Measurements from ENCODE around the gene EEFSEC.

The EEFSEC gene

GRCh38 chr3:128321418-128321817, 168.1 kb downstream of the EEFSEC start:
- Histone ChIP-seq H3K27me3 (ENCODE audit: low read depth, low read length) (no peaks in the 10 kb centered on the region), H3K27ac (ENCODE audit: low read length) (no peak overlapping the region), H3K4me1 (ENCODE audit: control insufficient read depth in 1 of 2, insufficient read depth in 2 of 2, low read length in 2 of 2) (peaks cover 0 to 19% of the 10 kb centered on the region in 2 donors), H3K36me3 (ENCODE audit: control insufficient read depth in 1 of 2, insufficient read depth in 2 of 2, low read length in 2 of 2) (peaks cover 0 to 6% of the 10 kb centered on the region in 2 donors), H3K9me3 (ENCODE audit: control insufficient read depth in 1 of 2, low read length in 2 of 2) (no peaks in the 10 kb centered on the region), H3K4me3 (ENCODE audit: low read depth in 1 of 2, low read length in 2 of 2) (no peak overlapping the region)

GRCh38 chr3:128322030-128323022, 169.0 kb downstream of the EEFSEC start:
- Histone ChIP-seq H3K27me3 (ENCODE audit: low read depth, low read length) (no peaks in the 10 kb centered on the region), H3K36me3 (ENCODE audit: control insufficient read depth in 1 of 2, insufficient read depth in 2 of 2, low read length in 2 of 2) (peaks cover 0 to 6% of the 10 kb centered on the region in 2 donors), H3K9me3 (ENCODE audit: control insufficient read depth in 1 of 2, low read length in 2 of 2) (no peaks in the 10 kb centered on the region), H3K4me3 (ENCODE audit: low read depth in 1 of 2, low read length in 2 of 2) (no peak overlapping the region), H3K4me1 (ENCODE audit: control insufficient read depth in 1 of 2, insufficient read depth in 2 of 2, low read length in 2 of 2) (peaks cover 0 to 10% of the 10 kb centered on the region in 2 donors), H3K27ac (ENCODE audit: low read length) (no peak overlapping the region)

- Histone ChIP-seq H3K27ac (ENCODE audit: low read length) (no peak overlapping the region), H3K36me3 (ENCODE audit: control insufficient read depth in 1 of 2, insufficient read depth in 2 of 2, low read length in 2 of 2) (peaks cover 0 to 6% of the 10 kb centered on the region in 2 donors), H3K4me3 (ENCODE audit: low read depth in 1 of 2, low read length in 2 of 2) (no peak overlapping the region), H3K27me3 (ENCODE audit: low read depth, low read length) (no peaks in the 10 kb centered on the region), H3K4me1 (ENCODE audit: control insufficient read depth in 1 of 2, insufficient read depth in 2 of 2, low read length in 2 of 2) (peaks cover 0 to 4% of the 10 kb centered on the region in 2 donors), H3K9me3 (ENCODE audit: control insufficient read depth in 1 of 2, low read length in 2 of 2) (no peaks in the 10 kb centered on the region)
Measured at GRCh38 chr3:128323206-128324081, 170.2 kb downstream of the EEFSEC start.

GRCh38 chr3:128324911-128325592, 171.8 kb downstream of the EEFSEC start:
- Histone ChIP-seq H3K9me3 (ENCODE audit: control insufficient read depth in 1 of 2, low read length in 2 of 2) (no peaks in the 10 kb centered on the region), H3K27ac (ENCODE audit: low read length) (no peak overlapping the region), H3K27me3 (ENCODE audit: low read depth, low read length) (no peaks in the 10 kb centered on the region), H3K36me3 (ENCODE audit: control insufficient read depth in 1 of 2, insufficient read depth in 2 of 2, low read length in 2 of 2) (peaks cover 0 to 3% of the 10 kb centered on the region in 2 donors), H3K4me3 (ENCODE audit: low read depth in 1 of 2, low read length in 2 of 2) (no peak overlapping the region), H3K4me1 (ENCODE audit: control insufficient read depth in 1 of 2, insufficient read depth in 2 of 2, low read length in 2 of 2) (peaks cover 0 to 4% of the 10 kb centered on the region in 2 donors)

GRCh38 chr3:128326051-128326823, 173.0 kb downstream of the EEFSEC start:
- Histone ChIP-seq H3K9me3 (ENCODE audit: control insufficient read depth in 1 of 2, low read length in 2 of 2) (no peaks in the 10 kb centered on the region), H3K4me3 (ENCODE audit: low read depth in 1 of 2, low read length in 2 of 2) (no peak overlapping the region), H3K4me1 (ENCODE audit: control insufficient read depth in 1 of 2, insufficient read depth in 2 of 2, low read length in 2 of 2) (peaks cover 0 to 4% of the 10 kb centered on the region in 2 donors), H3K36me3 (ENCODE audit: control insufficient read depth in 1 of 2, insufficient read depth in 2 of 2, low read length in 2 of 2) (no peaks in the 10 kb centered on the region), H3K27ac (ENCODE audit: low read length) (no peak overlapping the region), H3K27me3 (ENCODE audit: low read depth, low read length) (no peaks in the 10 kb centered on the region)

- Histone ChIP-seq H3K4me1 (ENCODE audit: control insufficient read depth in 1 of 2, insufficient read depth in 2 of 2, low read length in 2 of 2) (no peaks in the 10 kb centered on the region), H3K36me3 (ENCODE audit: control insufficient read depth in 1 of 2, insufficient read depth in 2 of 2, low read length in 2 of 2) (no peaks in the 10 kb centered on the region), H3K9me3 (ENCODE audit: control insufficient read depth in 1 of 2, low read length in 2 of 2) (no peaks in the 10 kb centered on the region), H3K27ac (ENCODE audit: low read length) (no peak overlapping the region), H3K4me3 (ENCODE audit: low read depth in 1 of 2, low read length in 2 of 2) (no peak overlapping the region), H3K27me3 (ENCODE audit: low read depth, low read length) (no peaks in the 10 kb centered on the region)
Measured at GRCh38 chr3:128327606-128328031, 174.3 kb downstream of the EEFSEC start.

- H3K27me3 ChIP-seq (ENCODE audit: low read depth, low read length) = no peaks in the 10 kb centered on the region
- no peaks in the 10 kb centered on the region for H3K4me1 ChIP-seq (ENCODE audit: control insufficient read depth in 1 of 2, insufficient read depth in 2 of 2, low read length in 2 of 2)
- no peaks in the 10 kb centered on the region for H3K9me3 ChIP-seq (ENCODE audit: control insufficient read depth in 1 of 2, low read length in 2 of 2)
- no peak overlapping the region for H3K27ac ChIP-seq (ENCODE audit: low read length)
- no peak overlapping the region for H3K4me3 ChIP-seq (ENCODE audit: low read depth in 1 of 2, low read length in 2 of 2)
- peaks cover 0 to under 1% of the 10 kb centered on the region in 2 donors for H3K36me3 ChIP-seq (ENCODE audit: control insufficient read depth in 1 of 2, insufficient read depth in 2 of 2, low read length in 2 of 2)
Measured at GRCh38 chr3:128328546-128329458, 175.5 kb downstream of the EEFSEC start.

- Histone ChIP-seq H3K27ac (ENCODE audit: low read length) (no peak overlapping the region), H3K9me3 (ENCODE audit: control insufficient read depth in 1 of 2, low read length in 2 of 2) (no peaks in the 10 kb centered on the region), H3K4me1 (ENCODE audit: control insufficient read depth in 1 of 2, insufficient read depth in 2 of 2, low read length in 2 of 2) (no peaks in the 10 kb centered on the region), H3K36me3 (ENCODE audit: control insufficient read depth in 1 of 2, insufficient read depth in 2 of 2, low read length in 2 of 2) (peaks cover 0 to 3% of the 10 kb centered on the region in 2 donors), H3K4me3 (ENCODE audit: low read depth in 1 of 2, low read length in 2 of 2) (no peak overlapping the region), H3K27me3 (ENCODE audit: low read depth, low read length) (no peaks in the 10 kb centered on the region)
Measured at GRCh38 chr3:128329491-128330213, 176.4 kb downstream of the EEFSEC start.

GRCh38 chr3:128330214-128330842, 177.0 kb downstream of the EEFSEC start:
- Histone ChIP-seq H3K27me3 (ENCODE audit: low read depth, low read length) (no peaks in the 10 kb centered on the region), H3K27ac (ENCODE audit: low read length) (no peak overlapping the region), H3K4me3 (ENCODE audit: low read depth in 1 of 2, low read length in 2 of 2) (no peak overlapping the region), H3K36me3 (ENCODE audit: control insufficient read depth in 1 of 2, insufficient read depth in 2 of 2, low read length in 2 of 2) (peaks cover 0 to 3% of the 10 kb centered on the region in 2 donors), H3K9me3 (ENCODE audit: control insufficient read depth in 1 of 2, low read length in 2 of 2) (no peaks in the 10 kb centered on the region), H3K4me1 (ENCODE audit: control insufficient read depth in 1 of 2, insufficient read depth in 2 of 2, low read length in 2 of 2) (no peaks in the 10 kb centered on the region)
